NCI-H2107 treated with DMSO at 0.1 percent for 48 hours (cell line): Measurements from ENCODE around the gene PTPN20.
"Not testable (repeated sequence)": the region's sequence is repeated elsewhere in the genome, so short reads cannot be mapped to it uniquely, and the experiment has no call there.

Experiments
- DNase-seq: peaks from one replicate; lab custom pipeline; 2025; ENCODE audit not compliant: unreplicated experiment; lab: John Stamatoyannopoulos, UW

The PTPN20 gene

GRCh38 chr10:46911144-46911876 is at the start of gene PTPN20:
Gene PTPN20, plus strand, starts transcription at chr10:46911428. Its CDS starts 21,072 bp downstream, at chr10:46932500.
- DNase-seq: not testable (repeated sequence)

DNA sequence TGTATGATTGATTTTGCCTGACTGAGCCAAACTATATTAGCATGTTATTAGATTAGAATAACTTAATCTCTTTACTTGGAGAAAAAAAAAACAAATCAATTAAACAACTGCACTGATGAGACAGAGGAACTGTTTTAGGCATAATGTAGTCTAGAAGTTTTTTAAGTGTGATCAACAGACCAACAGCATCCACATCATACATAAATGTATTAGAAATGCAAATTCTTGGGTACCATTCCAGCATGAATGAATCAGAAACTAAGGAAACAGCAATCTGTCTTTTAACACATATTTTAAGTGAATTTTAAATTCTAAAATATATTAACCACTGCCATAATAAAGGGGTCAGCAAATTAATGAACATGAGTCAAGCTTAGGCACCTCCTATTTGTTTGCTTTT is 41.5 kb upstream of the PTPN20 start:
- not testable (repeated sequence) for DNase-seq

DNA sequence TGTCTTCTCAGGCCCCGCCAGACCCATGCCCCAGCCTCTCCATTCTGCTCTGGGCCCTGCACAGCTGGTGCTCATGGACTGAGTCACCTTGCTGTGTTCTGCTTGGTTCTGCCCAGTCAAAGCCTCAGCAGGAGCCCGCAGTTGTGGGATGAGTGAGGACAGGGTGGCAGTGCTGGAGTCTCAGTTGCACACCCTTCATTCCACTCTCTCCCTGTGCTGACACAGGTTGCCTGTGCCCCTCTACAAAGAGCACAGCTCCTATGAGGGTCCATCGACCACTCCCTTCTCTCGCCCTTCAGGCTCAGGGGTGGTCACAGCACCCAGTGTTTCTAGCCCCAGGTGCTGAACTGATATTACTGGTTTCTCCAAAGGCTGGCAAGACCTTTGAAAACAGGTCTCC is 39.6 kb upstream of the PTPN20 start:
- DNase-seq: not testable (repeated sequence)

- not testable (repeated sequence) for DNase-seq
These were observed 35.9 kb upstream of the PTPN20 start for GRCh38 chr10:46875304-46875703.

DNA sequence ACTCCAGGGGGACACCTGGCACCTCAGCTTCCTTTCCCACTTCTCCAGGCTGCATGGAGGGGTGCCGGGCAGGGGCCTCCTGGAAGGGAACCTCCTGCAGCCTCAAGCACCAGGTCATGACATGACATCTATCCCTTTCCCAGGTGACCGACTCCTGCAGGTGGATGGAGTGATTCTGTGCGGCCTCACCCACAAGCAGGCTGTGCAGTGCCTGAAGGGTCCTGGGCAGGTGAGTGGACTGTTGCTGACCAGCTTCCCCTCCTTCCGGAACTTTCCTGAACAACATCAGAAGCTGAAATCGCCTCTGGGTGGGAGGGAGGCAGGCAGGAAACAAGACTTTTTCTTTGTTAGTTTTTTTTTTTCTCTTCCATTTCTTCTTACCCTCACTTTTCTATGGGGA is 34.5 kb upstream of the PTPN20 start:
- not testable (repeated sequence) for DNase-seq

- DNase-seq: peak; percentile 11
These were observed 32.5 kb upstream of the PTPN20 start for GRCh38 chr10:46878761-46879160.

DNA sequence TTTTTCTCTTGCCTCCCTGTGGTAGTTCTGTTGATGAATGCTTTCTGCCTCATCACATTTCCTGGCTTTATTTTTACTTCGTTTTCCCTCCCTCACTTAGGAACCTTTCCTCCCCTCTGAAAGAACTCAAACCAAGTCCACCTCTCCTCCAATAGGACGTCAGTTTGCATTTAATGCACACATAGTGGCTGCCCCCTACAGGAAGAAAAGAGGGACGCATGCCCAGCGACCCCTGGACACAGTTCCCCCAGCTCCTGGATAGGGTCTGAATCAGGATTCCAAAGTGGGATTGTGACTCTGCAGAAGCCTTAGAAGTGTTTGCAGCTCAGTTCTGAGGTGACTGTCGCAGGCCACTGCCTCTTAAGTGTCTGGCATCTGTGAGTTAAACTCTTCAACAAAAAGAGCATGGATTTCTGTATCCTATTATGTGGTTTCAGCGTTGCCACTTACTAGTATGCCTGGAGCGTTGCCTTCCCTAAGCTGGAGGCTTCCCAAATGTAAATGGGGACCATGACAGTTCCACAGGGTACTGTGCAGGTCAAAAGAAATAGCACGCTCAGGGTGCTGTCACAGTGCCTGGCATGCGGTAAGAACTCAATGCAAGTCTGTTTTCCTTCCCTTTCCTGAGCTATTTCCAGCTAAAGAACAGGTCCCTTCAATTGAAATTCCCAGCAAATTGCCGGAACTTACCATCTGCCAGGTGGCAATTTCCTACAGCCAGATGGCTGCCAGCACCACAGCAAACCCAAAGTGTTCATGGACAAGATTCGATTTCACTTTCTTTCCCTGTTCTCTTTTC is 20.2 kb upstream of the PTPN20 start:
- peak; percentile 43 for DNase-seq

GRCh38 chr10:46896762-46897692 is 14.2 kb upstream of the PTPN20 start:
- DNase-seq: not testable (repeated sequence)

DNA sequence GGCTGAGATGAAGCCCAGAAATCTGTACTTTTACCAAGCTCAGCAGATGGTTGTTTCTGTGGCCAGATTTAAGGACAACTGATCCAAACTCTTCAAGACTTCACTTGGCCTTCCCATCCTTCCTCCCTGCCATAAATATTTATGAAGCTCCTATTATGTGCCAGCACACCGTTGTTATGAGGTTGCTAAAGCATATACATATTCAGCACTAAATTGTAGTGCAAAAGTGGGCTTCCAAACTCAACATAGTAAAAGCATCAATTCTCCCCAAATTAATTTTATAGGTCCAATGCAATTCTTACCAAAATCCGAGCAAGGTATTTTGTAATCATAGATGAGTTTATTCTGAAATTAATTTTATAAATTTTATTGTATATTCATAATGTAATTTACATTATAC is 10.0 kb upstream of the PTPN20 start:
- not testable (repeated sequence) for DNase-seq

DNA sequence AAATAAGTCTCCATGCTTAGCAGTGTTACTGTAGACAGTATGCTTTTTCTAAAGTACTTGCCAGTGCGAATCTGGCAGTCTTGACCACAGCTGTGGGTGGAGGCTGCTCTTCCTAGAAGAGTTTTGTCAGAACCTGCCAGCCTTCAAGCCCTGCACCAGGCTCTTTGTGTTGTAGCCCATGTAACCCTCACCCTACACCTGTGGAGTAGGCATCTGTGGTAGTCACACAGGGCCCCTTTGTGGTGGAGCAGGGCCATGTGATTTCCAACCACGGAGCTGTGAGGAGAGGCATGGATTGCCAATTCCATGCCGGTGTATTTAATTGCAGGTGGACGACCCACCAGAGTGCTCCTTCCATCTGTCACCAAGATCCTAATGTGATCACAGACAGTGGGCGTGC is 7.4 kb upstream of the PTPN20 start:
- not testable (repeated sequence) for DNase-seq

DNA sequence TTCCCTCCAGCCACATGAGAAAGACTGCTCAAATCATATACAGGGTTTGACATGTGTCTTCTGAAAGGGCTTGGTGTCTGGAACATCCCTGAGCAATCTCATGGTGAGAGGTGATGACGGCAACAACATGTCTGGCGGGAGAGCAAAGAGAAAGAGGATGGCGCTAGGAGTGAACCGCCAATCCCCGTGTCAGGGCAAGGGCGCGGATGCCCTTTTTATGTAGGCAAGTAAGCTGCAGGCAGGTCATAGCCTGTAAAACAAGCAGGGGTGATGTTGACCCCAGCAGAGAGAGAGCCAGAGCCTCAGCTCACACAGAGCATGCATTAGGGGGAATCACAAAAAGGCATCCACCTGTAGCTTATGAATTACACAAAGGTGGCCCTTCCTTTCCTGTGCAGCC is 4.9 kb upstream of the PTPN20 start:
- DNase-seq: not testable (repeated sequence)

DNA sequence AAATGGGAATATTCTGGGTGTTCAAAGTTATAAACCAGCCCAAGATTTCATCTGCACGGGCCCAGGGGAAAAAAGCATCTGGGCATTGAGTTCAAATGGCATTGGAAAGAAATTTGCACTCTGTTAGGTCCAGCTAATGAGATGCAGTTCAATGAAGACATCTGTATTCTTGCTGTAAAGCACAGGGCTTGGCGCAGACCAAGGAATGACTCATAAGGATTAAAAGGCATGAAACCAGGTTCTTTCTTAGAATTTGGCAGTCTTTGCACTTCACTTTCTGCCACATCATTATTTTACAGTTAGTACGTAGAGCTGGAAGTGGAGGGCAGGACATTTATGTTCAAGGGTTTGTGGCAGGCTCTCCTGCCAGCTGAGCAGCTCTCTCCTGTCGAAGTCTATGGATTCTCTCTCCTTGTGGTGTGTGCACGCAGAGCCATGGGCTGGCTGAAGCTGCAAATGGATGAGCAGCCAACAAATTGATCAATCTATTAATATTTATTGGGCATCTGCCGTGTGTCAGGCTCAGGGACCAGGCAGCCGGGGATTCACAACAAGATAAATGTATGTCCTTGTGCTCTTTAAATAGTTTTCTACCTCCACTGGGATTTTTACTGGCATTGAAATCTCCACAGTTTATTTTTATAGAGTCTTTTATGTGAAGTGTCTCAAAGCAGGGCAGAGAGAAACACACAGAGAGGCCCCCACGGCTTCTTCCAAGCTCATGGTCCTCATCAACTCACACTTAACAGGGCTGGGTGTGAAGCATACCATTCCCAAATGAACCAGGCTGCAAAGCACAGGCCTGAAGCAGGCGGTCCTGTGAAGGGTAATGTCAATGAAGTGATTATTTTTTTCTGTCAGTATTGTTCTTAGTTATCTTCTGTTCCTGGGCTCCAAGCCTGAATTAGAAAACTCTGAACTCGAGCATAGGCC is 3.8 kb upstream of the PTPN20 start:
- DNase-seq: not testable (repeated sequence)

- not testable (repeated sequence) for DNase-seq
These were observed 11.3 kb downstream of the PTPN20 start for GRCh38 chr10:46922498-46922897.

- not testable (repeated sequence) for DNase-seq
These were observed 13.9 kb downstream of the PTPN20 start for GRCh38 chr10:46925156-46925555.

DNA sequence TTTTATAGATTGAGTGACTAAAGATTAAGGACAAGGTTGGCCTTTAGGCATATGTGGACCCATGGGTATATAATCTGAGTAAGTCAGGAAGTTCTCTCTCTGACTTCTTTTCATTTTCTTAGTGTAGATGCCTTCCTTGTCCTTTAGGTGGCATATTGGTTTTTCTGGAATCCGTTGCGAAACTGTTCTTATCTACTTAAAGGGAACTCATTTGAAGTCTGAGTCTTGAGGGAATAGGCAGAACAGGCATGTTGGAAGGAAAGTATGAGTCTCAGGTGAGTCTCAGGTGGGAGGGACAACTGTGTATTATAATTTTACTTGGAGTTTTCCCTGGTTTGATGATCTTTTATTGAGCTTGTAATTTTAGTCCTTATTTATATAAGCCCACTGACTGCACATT is 14.6 kb downstream of the PTPN20 start:
- DNase-seq: not testable (repeated sequence)

- DNase-seq: not testable (repeated sequence)
These were observed 17.6 kb downstream of the PTPN20 start for GRCh38 chr10:46928810-46929209.

GRCh38 chr10:46932383-46932782 is 21.2 kb downstream of the PTPN20 start:
- DNase-seq: not testable (repeated sequence)

GRCh38 chr10:46941091-46941490 is 29.9 kb downstream of the PTPN20 start:
- not testable (repeated sequence) for DNase-seq

DNA sequence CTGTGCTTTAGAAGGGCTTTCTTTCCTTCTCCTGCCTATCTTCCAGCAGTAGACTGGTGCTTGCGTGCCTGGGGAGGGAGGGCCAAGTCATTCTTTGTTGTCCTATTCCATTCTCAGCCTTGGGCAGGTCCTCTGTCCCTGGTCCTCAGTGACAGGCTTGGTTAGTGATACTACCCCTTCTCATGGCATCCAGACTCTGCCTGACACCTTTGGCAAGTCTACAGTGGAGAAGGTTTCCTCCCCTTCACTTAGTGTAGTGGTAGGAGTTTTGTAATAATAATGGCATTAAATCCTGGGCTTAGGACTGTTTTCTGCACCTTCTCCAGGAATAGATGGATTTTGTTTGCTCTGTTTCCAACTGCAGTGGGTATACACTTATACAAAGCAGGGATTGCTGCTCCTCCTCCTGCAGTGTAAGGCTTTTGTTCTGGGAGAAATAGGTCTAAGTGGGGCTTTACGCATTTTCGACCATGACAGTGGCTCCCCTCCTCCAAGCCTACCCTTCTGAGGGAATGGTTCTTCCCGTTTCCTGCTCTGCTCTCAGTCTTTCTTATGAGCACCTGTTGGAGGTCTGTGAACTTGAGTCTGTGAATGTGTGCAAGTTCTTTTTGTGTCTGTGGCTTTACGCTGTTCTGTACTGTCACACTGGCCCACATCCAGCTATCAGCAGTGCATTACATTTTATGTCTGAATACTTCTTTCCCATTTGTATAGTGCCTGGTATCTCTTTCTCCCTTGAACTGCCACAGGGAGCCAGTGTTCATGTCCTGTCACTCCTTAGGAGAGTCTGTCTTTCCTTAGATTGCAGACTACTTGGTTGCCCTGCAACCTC is 37.7 kb downstream of the PTPN20 start:
- DNase-seq: peak; percentile 0
